ENCODE results near the gene WDR70.

DNA sequence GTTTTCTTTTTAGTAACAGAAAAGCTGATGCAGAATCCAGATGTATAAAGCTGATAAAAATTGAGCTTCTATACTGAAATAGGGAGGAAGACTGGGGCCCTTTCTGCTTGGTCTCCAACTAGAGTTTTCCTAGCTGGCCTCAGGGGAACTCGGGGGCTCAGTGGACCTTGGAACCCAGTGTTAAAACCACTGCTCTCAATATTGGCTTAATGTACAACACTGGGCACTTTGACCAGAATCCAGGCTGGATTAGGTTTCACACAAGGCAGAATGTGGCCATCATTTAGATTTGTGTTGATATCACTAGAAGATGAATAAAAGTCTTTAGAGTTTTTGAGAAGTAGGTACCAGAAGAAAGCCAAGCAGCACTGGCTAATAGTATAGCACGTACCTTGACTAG lies 346.1 kb downstream of the WDR70 start:
- TF ChIP-seq, protein P1, sequence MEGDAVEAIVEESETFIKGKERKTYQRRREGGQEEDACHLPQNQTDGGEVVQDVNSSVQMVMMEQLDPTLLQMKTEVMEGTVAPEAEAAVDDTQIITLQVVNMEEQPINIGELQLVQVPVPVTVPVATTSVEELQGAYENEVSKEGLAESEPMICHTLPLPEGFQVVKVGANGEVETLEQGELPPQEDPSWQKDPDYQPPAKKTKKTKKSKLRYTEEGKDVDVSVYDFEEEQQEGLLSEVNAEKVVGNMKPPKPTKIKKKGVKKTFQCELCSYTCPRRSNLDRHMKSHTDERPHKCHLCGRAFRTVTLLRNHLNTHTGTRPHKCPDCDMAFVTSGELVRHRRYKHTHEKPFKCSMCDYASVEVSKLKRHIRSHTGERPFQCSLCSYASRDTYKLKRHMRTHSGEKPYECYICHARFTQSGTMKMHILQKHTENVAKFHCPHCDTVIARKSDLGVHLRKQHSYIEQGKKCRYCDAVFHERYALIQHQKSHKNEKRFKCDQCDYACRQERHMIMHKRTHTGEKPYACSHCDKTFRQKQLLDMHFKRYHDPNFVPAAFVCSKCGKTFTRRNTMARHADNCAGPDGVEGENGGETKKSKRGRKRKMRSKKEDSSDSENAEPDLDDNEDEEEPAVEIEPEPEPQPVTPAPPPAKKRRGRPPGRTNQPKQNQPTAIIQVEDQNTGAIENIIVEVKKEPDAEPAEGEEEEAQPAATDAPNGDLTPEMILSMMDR (IDR thresholded peaks at IDR 0.05), result no peak
- TF ChIP-seq POLR2A (IDR thresholded peaks at IDR 0.05), result no peak
- no peak for TF ChIP-seq POLR2AphosphoS5 (IDR thresholded peaks at IDR 0.05)
- TF ChIP-seq EP300 (IDR thresholded peaks at IDR 0.05), result no peak

Measured in sigmoid colon (tissue), 4 donors.